Astrocyte (in vitro differentiated cells and primary cell): ENCODE results near the gene USP3. TPM values are rescaled to one million over a fixed set of nuclear protein-coding genes. Genes with fewer than 3 reads are reported as not detected.

Experiments used
- DNase-seq: peaks from one replicate; pipeline ENCODE4 v3.0.0-alpha.2; 2010; ENCODE audit warnings: low read depth
- FAIRE-seq: peaks from 2 replicates; lab custom pipeline; 2011; peaks lifted over from hg19 to GRCh38; lab: Jason Lieb, UNC
- H2AFZ ChIP-seq: 2 replicates; pipeline ENCODE4 v1.6.0; 2012; ENCODE audit warnings: low read depth, low read length, inconsistent platforms
- H3K27ac ChIP-seq: 2 replicates; pipeline ENCODE4 v1.5.1; 2011; ENCODE audit warnings: low read depth, low read length, inconsistent platforms
- H3K27me3 ChIP-seq: 2 replicates; pipeline ENCODE4 v1.6.0; 2011; ENCODE audit warnings: low read length, inconsistent platforms; ENCODE audit not compliant: insufficient read depth
- H3K36me3 ChIP-seq: 2 replicates; pipeline ENCODE4 v1.5.1; 2011; ENCODE audit warnings: low read length, inconsistent platforms; ENCODE audit not compliant: insufficient read depth
- H3K4me1 ChIP-seq: 2 replicates; pipeline ENCODE4 v1.5.1; 2011; ENCODE audit warnings: low read length, inconsistent platforms; ENCODE audit not compliant: insufficient read depth
- H3K4me2 ChIP-seq: 2 replicates; pipeline ENCODE4 v1.6.0; 2012; ENCODE audit warnings: low read length, inconsistent platforms
- H3K4me3 ChIP-seq: 2 replicates; pipeline ENCODE4 v1.5.1; 2011; ENCODE audit warnings: low read depth, mild to moderate bottlenecking, low read length, inconsistent platforms; ENCODE audit not compliant: insufficient read depth
- H3K79me2 ChIP-seq: 2 replicates; pipeline ENCODE4 v1.6.0; 2012; ENCODE audit warnings: mild to moderate bottlenecking, low read length, inconsistent platforms; ENCODE audit not compliant: insufficient read depth
- H3K9ac ChIP-seq: 2 replicates; pipeline ENCODE4 v1.6.0; 2012; ENCODE audit warnings: mild to moderate bottlenecking, low read length, inconsistent platforms
- H3K9me3 ChIP-seq: 2 replicates; pipeline ENCODE4 v1.5.1; 2012; ENCODE audit warnings: low read depth, mild to moderate bottlenecking, low read length, inconsistent platforms; ENCODE audit not compliant: insufficient read depth
- H4K20me1 ChIP-seq: 2 replicates; pipeline ENCODE4 v1.6.0; 2012; ENCODE audit warnings: low read length, inconsistent platforms; ENCODE audit not compliant: insufficient read depth
- H3K27ac Mint-ChIP-seq: one replicate; pipeline ENCODE4 v1.8.0; 2021; ENCODE audit warnings: mild to moderate bottlenecking, mixed read lengths; ENCODE audit not compliant: unreplicated experiment
- H3K27me3 Mint-ChIP-seq: one replicate; pipeline ENCODE4 v1.8.0; 2021; ENCODE audit warnings: low read depth, mixed read lengths; ENCODE audit not compliant: unreplicated experiment
- H3K36me3 Mint-ChIP-seq: one replicate; pipeline ENCODE4 v1.8.0; 2021; ENCODE audit warnings: low read depth, mixed read lengths; ENCODE audit not compliant: unreplicated experiment
- H3K4me1 Mint-ChIP-seq: one replicate; pipeline ENCODE4 v1.8.0; 2021; ENCODE audit warnings: low read depth, mixed read lengths; ENCODE audit not compliant: unreplicated experiment
- H3K4me3 Mint-ChIP-seq: one replicate; pipeline ENCODE4 v1.8.0; 2021; ENCODE audit warnings: mild to moderate bottlenecking, moderate library complexity, mixed read lengths; ENCODE audit not compliant: unreplicated experiment
- H3K9me3 Mint-ChIP-seq: one replicate; pipeline ENCODE4 v1.8.0; 2021; ENCODE audit warnings: mild to moderate bottlenecking, mixed read lengths; ENCODE audit not compliant: unreplicated experiment
- CTCF ChIP-seq: IDR thresholded peaks from 2 replicates; pipeline ENCODE4 v1.5.1; 2011; ENCODE audit warnings: low read depth, mild to moderate bottlenecking, inconsistent platforms, low read length, moderate library complexity; ENCODE audit not compliant: insufficient read depth
- EZH2 ChIP-seq: IDR thresholded peaks from 2 replicates; pipeline ENCODE4 v1.6.1; 2012; ENCODE audit warnings: mild to moderate bottlenecking, low read length, inconsistent platforms; ENCODE audit not compliant: insufficient read depth
- total RNA-seq: library from RNA; stranded (reverse); gene quantifications from 2 replicates; pipeline ENCODE4 v1.2.1, GENCODE V29; 2021

The USP3 gene
- total RNA-seq, 1 donor from 2014 or later, result 38.1 TPM

DNA sequence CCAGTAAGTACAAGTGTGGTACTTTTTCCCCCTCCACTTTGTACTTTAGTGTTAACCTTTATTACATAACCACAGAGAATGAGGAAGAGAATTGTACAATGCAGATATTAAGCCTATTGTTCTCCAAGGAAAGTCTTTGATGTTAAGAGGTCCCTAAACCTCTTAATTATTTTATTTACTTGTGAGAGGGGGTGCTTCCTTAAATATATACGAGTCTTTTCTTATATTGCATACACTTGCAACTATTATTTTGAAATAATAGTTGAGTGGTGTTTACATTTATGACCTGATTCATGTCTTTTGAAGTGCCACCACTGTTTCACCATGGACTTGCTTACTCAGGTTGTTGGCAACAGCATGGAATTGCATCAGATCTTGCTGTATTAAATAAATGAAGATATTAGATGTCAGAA lies 10.1 kb downstream of the USP3 start:
- FAIRE-seq, result no peak
- no peaks in the 10 kb centered on the region for H3K27me3 ChIP-seq
- TF ChIP-seq EZH2, result no peak
- TF ChIP-seq CTCF, result no peak
- no peak overlapping the region for H3K4me3 ChIP-seq
- DNase-seq, result peak; percentile 71
- H3K79me2 ChIP-seq, result peaks cover 98% of the 10 kb centered on the region
- peaks cover 21% of the 10 kb centered on the region for H3K4me1 ChIP-seq
- no peak overlapping the region for H3K27ac ChIP-seq
- no peak overlapping the region for H2AFZ ChIP-seq
- H3K27ac Mint-ChIP-seq, result peak overlapping the region; percentile 75
- H3K9me3 ChIP-seq, result no peaks in the 10 kb centered on the region
- H3K27me3 Mint-ChIP-seq, result no peaks in the 10 kb centered on the region
- peaks cover 41% of the 10 kb centered on the region for H3K4me1 Mint-ChIP-seq
- H4K20me1 ChIP-seq, result peaks cover 70% of the 10 kb centered on the region
- H3K4me3 Mint-ChIP-seq, result no peak overlapping the region
- no peak overlapping the region for H3K9ac ChIP-seq
- H3K36me3 ChIP-seq, result no peaks in the 10 kb centered on the region
- H3K9me3 Mint-ChIP-seq, result no peaks in the 10 kb centered on the region
- no peak overlapping the region for H3K4me2 ChIP-seq
- H3K36me3 Mint-ChIP-seq, result no peaks in the 10 kb centered on the region

- Mint-ChIP-seq H3K27me3 (no peaks in the 10 kb centered on the region), H3K9me3 (no peaks in the 10 kb centered on the region), H3K4me3 (no peak overlapping the region), H3K36me3 (no peaks in the 10 kb centered on the region), H3K27ac (peak overlapping the region; percentile 2), H3K4me1 (peaks cover 34% of the 10 kb centered on the region)
- Histone ChIP-seq H3K36me3 (no peaks in the 10 kb centered on the region), H3K27me3 (no peaks in the 10 kb centered on the region), H3K4me2 (no peak overlapping the region), H3K9me3 (no peaks in the 10 kb centered on the region), H2AFZ (no peak overlapping the region), H3K79me2 (peaks cover 98% of the 10 kb centered on the region), H3K4me1 (peaks cover 10% of the 10 kb centered on the region), H3K27ac (no peak overlapping the region), H3K9ac (no peak overlapping the region), H4K20me1 (peaks cover 76% of the 10 kb centered on the region), H3K4me3 (no peak overlapping the region)
- FAIRE-seq (no peak), DNase-seq (no peak)
- TF ChIP-seq CTCF (no peak), EZH2 (no peak)
These were observed 12.8 kb downstream of the USP3 start for GRCh38 chr15:63517202-63517601.

- Mint-ChIP-seq H3K27me3 (no peaks in the 10 kb centered on the region), H3K27ac (peak overlapping the region; percentile 55), H3K4me1 (peaks cover 35% of the 10 kb centered on the region), H3K4me3 (peak overlapping the region; percentile 28), H3K9me3 (no peaks in the 10 kb centered on the region), H3K36me3 (no peaks in the 10 kb centered on the region)
- H2AFZ ChIP-seq, result no peak overlapping the region
- H3K79me2 ChIP-seq, result peaks cover 98% of the 10 kb centered on the region
- H3K4me3 ChIP-seq, result no peak overlapping the region
- DNase-seq, result no peak
- FAIRE-seq, result no peak
- no peaks in the 10 kb centered on the region for H3K9me3 ChIP-seq
- no peaks in the 10 kb centered on the region for H3K27me3 ChIP-seq
- no peak overlapping the region for H3K4me2 ChIP-seq
- no peaks in the 10 kb centered on the region for H3K36me3 ChIP-seq
- H3K4me1 ChIP-seq, result peaks cover 10% of the 10 kb centered on the region
- H4K20me1 ChIP-seq, result peaks cover 76% of the 10 kb centered on the region
- H3K9ac ChIP-seq, result no peak overlapping the region
- TF ChIP-seq EZH2 (no peak), CTCF (no peak)
- no peak overlapping the region for H3K27ac ChIP-seq
These were observed 13.2 kb downstream of the USP3 start for GRCh38 chr15:63517628-63518027.
